ENCODE results near the gene PYDC1. TPM values are rescaled to one million over a fixed set of nuclear protein-coding genes. Genes with fewer than 3 reads are reported as not detected.

Gene PYDC1
- total RNA-seq, 1 donor, result not detected

GRCh38 chr16:31184888-31185287 lies 32.0 kb downstream of the PYDC1 start:
- Histone ChIP-seq H3K36me3 (ENCODE audit: insufficient read depth, low read length) (peaks cover 79% of the 10 kb centered on the region), H2AFZ (ENCODE audit: low read length) (no peak overlapping the region), H3K79me2 (ENCODE audit: insufficient read depth, low read length) (peaks cover 99% of the 10 kb centered on the region), H3K27me3 (ENCODE audit: insufficient read depth, low read length) (no peaks in the 10 kb centered on the region), H3K9me3 (ENCODE audit: low read depth, low read length) (no peaks in the 10 kb centered on the region), H3K4me1 (ENCODE audit: insufficient read depth, low read length) (peaks cover 35% of the 10 kb centered on the region), H3K27ac (ENCODE audit: low read depth, low read length) (peak overlapping the region; percentile 9), H3K4me3 (ENCODE audit: insufficient read depth, low read length) (no peak overlapping the region), H4K20me1 (ENCODE audit: insufficient read depth, low read length) (peaks cover 77% of the 10 kb centered on the region), H3K4me2 (ENCODE audit: insufficient read depth, low read length) (no peak overlapping the region)
- DNase-seq (ENCODE audit: insufficient read length, low spot score, missing footprints), result no peak
- TF ChIP-seq, protein P1, sequence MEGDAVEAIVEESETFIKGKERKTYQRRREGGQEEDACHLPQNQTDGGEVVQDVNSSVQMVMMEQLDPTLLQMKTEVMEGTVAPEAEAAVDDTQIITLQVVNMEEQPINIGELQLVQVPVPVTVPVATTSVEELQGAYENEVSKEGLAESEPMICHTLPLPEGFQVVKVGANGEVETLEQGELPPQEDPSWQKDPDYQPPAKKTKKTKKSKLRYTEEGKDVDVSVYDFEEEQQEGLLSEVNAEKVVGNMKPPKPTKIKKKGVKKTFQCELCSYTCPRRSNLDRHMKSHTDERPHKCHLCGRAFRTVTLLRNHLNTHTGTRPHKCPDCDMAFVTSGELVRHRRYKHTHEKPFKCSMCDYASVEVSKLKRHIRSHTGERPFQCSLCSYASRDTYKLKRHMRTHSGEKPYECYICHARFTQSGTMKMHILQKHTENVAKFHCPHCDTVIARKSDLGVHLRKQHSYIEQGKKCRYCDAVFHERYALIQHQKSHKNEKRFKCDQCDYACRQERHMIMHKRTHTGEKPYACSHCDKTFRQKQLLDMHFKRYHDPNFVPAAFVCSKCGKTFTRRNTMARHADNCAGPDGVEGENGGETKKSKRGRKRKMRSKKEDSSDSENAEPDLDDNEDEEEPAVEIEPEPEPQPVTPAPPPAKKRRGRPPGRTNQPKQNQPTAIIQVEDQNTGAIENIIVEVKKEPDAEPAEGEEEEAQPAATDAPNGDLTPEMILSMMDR (IDR thresholded peaks at IDR 0.05; ENCODE audit: extremely low read depth, low read depth, low read length), result no peak

GRCh38 chr16:31183432-31184428 lies 33.2 kb downstream of the PYDC1 start:
- TF ChIP-seq, protein P1 (IDR thresholded peaks at IDR 0.05; ENCODE audit: extremely low read depth, low read depth, low read length), result no peak
- no peaks in the 10 kb centered on the region for H3K27me3 ChIP-seq (ENCODE audit: insufficient read depth, low read length)
- H3K27ac ChIP-seq (ENCODE audit: low read depth, low read length), result peak overlapping the region; percentile 20
- no peak overlapping the region for H2AFZ ChIP-seq (ENCODE audit: low read length)
- peak; percentile 73 for DNase-seq (ENCODE audit: insufficient read length, low spot score, missing footprints)
- H3K36me3 ChIP-seq (ENCODE audit: insufficient read depth, low read length), result peaks cover 67% of the 10 kb centered on the region
- peaks cover 40% of the 10 kb centered on the region for H3K4me1 ChIP-seq (ENCODE audit: insufficient read depth, low read length)
- H3K79me2 ChIP-seq (ENCODE audit: insufficient read depth, low read length), result peaks cover 94% of the 10 kb centered on the region
- H4K20me1 ChIP-seq (ENCODE audit: insufficient read depth, low read length), result peaks cover 67% of the 10 kb centered on the region
- H3K4me3 ChIP-seq (ENCODE audit: insufficient read depth, low read length), result peak overlapping the region; percentile 99
- no peaks in the 10 kb centered on the region for H3K9me3 ChIP-seq (ENCODE audit: low read depth, low read length)
- H3K4me2 ChIP-seq (ENCODE audit: insufficient read depth, low read length), result peak overlapping the region; percentile 97

GRCh38 chr16:31182391-31182790 lies 34.5 kb downstream of the PYDC1 start:
- Histone ChIP-seq H3K36me3 (ENCODE audit: insufficient read depth, low read length) (peaks cover 54% of the 10 kb centered on the region), H3K4me1 (ENCODE audit: insufficient read depth, low read length) (peaks cover 40% of the 10 kb centered on the region), H2AFZ (ENCODE audit: low read length) (no peak overlapping the region), H4K20me1 (ENCODE audit: insufficient read depth, low read length) (peaks cover 55% of the 10 kb centered on the region), H3K4me3 (ENCODE audit: insufficient read depth, low read length) (peak overlapping the region; percentile 99), H3K27me3 (ENCODE audit: insufficient read depth, low read length) (no peaks in the 10 kb centered on the region), H3K27ac (ENCODE audit: low read depth, low read length) (peak overlapping the region; percentile 52), H3K79me2 (ENCODE audit: insufficient read depth, low read length) (peaks cover 81% of the 10 kb centered on the region), H3K9me3 (ENCODE audit: low read depth, low read length) (no peaks in the 10 kb centered on the region), H3K4me2 (ENCODE audit: insufficient read depth, low read length) (peak overlapping the region; percentile 97)
- TF ChIP-seq, protein P1 (IDR thresholded peaks at IDR 0.05; ENCODE audit: extremely low read depth, low read depth, low read length), result no peak
- DNase-seq (ENCODE audit: insufficient read length, low spot score, missing footprints), result peak; percentile 90

Measured in osteoblast (primary cell).